Hepatocyte (in vitro differentiated cells): Measurements from ENCODE around the gene CRNKL1. TPM values are rescaled to one million over a fixed set of nuclear protein-coding genes. Genes with fewer than 3 reads are reported as not detected.

ENCODE experiments used
- DNase-seq: peaks from one replicate; pipeline ENCODE4 v3.0.0-alpha.2; 2016; ENCODE audit warnings: low spot score
- H2AFZ ChIP-seq: fragments of 200-600 bp; sonication (generic); 2 replicates; pipeline ENCODE4 v1.6.0; 2016; ENCODE audit warnings: antibody characterized with exemption, mild to moderate bottlenecking
- H3K27ac ChIP-seq: fragments of 200-600 bp; sonication (generic); 2 replicates; pipeline ENCODE4 v1.5.1; 2016; ENCODE audit warnings: mild to moderate bottlenecking
- H3K27me3 ChIP-seq: fragments of 200-600 bp; sonication (generic); 2 replicates; pipeline ENCODE4 v1.6.1; 2016
- H3K36me3 ChIP-seq: fragments of 200-600 bp; sonication (generic); replicated peaks from 2 replicates; pipeline ENCODE4 v1.5.1; 2016; ENCODE audit warnings: low read depth; ENCODE audit not compliant: insufficient read depth
- H3K4me1 ChIP-seq: fragments of 200-600 bp; sonication (generic); 2 replicates; pipeline ENCODE4 v1.5.1; 2016; ENCODE audit warnings: mild to moderate bottlenecking, moderate library complexity; ENCODE audit not compliant: insufficient read depth
- H3K4me2 ChIP-seq: fragments of 200-600 bp; sonication (generic); 2 replicates; pipeline ENCODE4 v1.6.0; 2016
- H3K4me3 ChIP-seq: fragments of 200-600 bp; sonication (generic); 2 replicates; pipeline ENCODE4 v1.5.1; 2016; ENCODE audit warnings: mild to moderate bottlenecking
- H3K79me2 ChIP-seq: fragments of 200-600 bp; sonication (generic); 2 replicates; pipeline ENCODE4 v1.6.0; 2017; ENCODE audit warnings: mild to moderate bottlenecking
- H3K9me2 ChIP-seq: fragments of 200-600 bp; sonication (generic); replicated peaks from 2 replicates; pipeline ENCODE4 v1.6.0; 2017; ENCODE audit warnings: mild to moderate bottlenecking; ENCODE audit not compliant: insufficient read depth
- H3K9me3 ChIP-seq: fragments of 200-600 bp; sonication (generic); 2 replicates; pipeline ENCODE4 v1.5.1; 2016; ENCODE audit warnings: low read depth, mild to moderate bottlenecking
- H4K20me1 ChIP-seq: fragments of 200-600 bp; sonication (generic); 2 replicates; pipeline ENCODE4 v1.6.0; 2016; ENCODE audit warnings: mild to moderate bottlenecking; ENCODE audit not compliant: insufficient read depth, poor library complexity, severe bottlenecking
- EZH2 ChIP-seq: fragments of 200-600 bp; sonication (generic); IDR thresholded peaks from 2 replicates; pipeline ENCODE4 v1.6.1; 2016; ENCODE audit warnings: antibody characterized with exemption, mild to moderate bottlenecking, borderline replicate concordance
- EZH2phosphoT487 ChIP-seq: fragments of 200-600 bp; sonication (generic); IDR thresholded peaks from one replicate; pipeline ENCODE4 v1.6.1; 2018; ENCODE audit warnings: antibody characterized with exemption, mild to moderate bottlenecking, low read depth, moderate library complexity; ENCODE audit not compliant: unreplicated experiment, severe bottlenecking
- WGBS: methylation state at CpG from one replicate; pipeline ENCODE4 v1.1.6; 2016; ENCODE audit warnings: low lambda C conversion rate; ENCODE audit errors: missing lambda C conversion rate; 5-methylcytosine and 5-hydroxymethylcytosine counted together
- polyA plus RNA-seq: library from polyadenylated mRNA; unstranded; fragments of >200 nt; fragmentation: Nextera tagmentation; extraction: Ambion mirVana; gene quantifications from 2 replicates; pipeline ENCODE4 v1.2.1, GENCODE V29; 2016
- total RNA-seq: library from RNA; depleted of rRNA; stranded (reverse); fragments of >200 nt; gene quantifications from 2 replicates; pipeline ENCODE4 v1.2.3, GENCODE V29; 2014
- TF ChIP-seq, protein P1 (sequence below): fragments of 200-600 bp; sonication (generic); IDR thresholded peaks from 2 replicates; pipeline ENCODE4 v1.5.1; 2016; ENCODE audit warnings: antibody characterized with exemption, mild to moderate bottlenecking; ENCODE audit not compliant: poor library complexity

CRNKL1 gene
- total and polyA plus RNA-seq, 2 experiments from 2014 or later: 14.6 to 25.4 TPM

DNA sequence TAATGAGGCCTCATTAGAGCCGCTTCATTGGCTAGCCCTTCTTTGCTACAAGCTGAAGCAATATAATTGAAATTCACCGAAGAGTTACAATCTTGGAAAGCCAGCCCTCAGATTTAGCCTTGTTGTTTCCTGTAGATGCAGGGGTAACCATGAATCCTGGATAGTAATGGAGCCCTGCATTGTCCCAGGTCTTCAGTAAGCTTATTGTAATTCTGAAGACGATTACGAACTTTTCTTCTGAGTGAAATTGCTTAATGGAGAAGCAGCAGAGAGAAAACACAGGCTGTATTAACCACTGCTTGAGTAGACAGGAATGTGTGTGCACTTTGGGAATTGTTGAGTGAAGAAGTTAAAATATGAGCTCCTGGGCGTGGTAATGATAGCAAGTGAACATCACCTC is 61.4 kb downstream of the CRNKL1 start:
- no peak for DNase-seq
- H3K4me2 ChIP-seq: peak overlapping the region; percentile 7

GRCh38 chr20:19987046-19987445 is 65.2 kb downstream of the CRNKL1 start:
- H3K4me3 ChIP-seq: no peak overlapping the region
- no peaks in the 10 kb centered on the region for H3K27me3 ChIP-seq
- H2AFZ ChIP-seq: no peak overlapping the region
- H3K36me3 ChIP-seq: no peaks in the 10 kb centered on the region
- peaks cover 6% of the 10 kb centered on the region for H4K20me1 ChIP-seq
- no peak overlapping the region for H3K4me2 ChIP-seq
- H3K4me1 ChIP-seq: peaks cover 11% of the 10 kb centered on the region
- WGBS: 88% methylated on average over 4 of the region's 4 CpGs
- TF ChIP-seq, protein P1, sequence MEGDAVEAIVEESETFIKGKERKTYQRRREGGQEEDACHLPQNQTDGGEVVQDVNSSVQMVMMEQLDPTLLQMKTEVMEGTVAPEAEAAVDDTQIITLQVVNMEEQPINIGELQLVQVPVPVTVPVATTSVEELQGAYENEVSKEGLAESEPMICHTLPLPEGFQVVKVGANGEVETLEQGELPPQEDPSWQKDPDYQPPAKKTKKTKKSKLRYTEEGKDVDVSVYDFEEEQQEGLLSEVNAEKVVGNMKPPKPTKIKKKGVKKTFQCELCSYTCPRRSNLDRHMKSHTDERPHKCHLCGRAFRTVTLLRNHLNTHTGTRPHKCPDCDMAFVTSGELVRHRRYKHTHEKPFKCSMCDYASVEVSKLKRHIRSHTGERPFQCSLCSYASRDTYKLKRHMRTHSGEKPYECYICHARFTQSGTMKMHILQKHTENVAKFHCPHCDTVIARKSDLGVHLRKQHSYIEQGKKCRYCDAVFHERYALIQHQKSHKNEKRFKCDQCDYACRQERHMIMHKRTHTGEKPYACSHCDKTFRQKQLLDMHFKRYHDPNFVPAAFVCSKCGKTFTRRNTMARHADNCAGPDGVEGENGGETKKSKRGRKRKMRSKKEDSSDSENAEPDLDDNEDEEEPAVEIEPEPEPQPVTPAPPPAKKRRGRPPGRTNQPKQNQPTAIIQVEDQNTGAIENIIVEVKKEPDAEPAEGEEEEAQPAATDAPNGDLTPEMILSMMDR: no peak
- TF ChIP-seq EZH2phosphoT487 (no peak), EZH2 (no peak)
- no peaks in the 10 kb centered on the region for H3K9me3 ChIP-seq
- no peak overlapping the region for H3K27ac ChIP-seq
- H3K79me2 ChIP-seq: peaks cover 93% of the 10 kb centered on the region
- no peak for DNase-seq
- H3K9me2 ChIP-seq: no peaks in the 10 kb centered on the region

More for the DNA sequence above, 61.4 kb downstream of the CRNKL1 start:
- no peaks in the 10 kb centered on the region for H3K27me3 ChIP-seq
- no peak overlapping the region for H2AFZ ChIP-seq
- no peak for TF ChIP-seq EZH2phosphoT487
- TF ChIP-seq EZH2: no peak
- TF ChIP-seq, protein P1: no peak
- H3K4me3 ChIP-seq: no peak overlapping the region
- no peaks in the 10 kb centered on the region for H3K9me3 ChIP-seq
- no peaks in the 10 kb centered on the region for H3K36me3 ChIP-seq
- peak overlapping the region; percentile 4 for H3K27ac ChIP-seq
- peaks cover 58% of the 10 kb centered on the region for H3K79me2 ChIP-seq
- H4K20me1 ChIP-seq: peaks cover 6% of the 10 kb centered on the region
- peaks cover 40% of the 10 kb centered on the region for H3K4me1 ChIP-seq
- WGBS: 83% methylated on average over 5 of the region's 5 CpGs
- H3K9me2 ChIP-seq: no peaks in the 10 kb centered on the region

- Histone ChIP-seq H3K4me3 (no peak overlapping the region), H3K4me2 (no peak overlapping the region), H3K27me3 (no peaks in the 10 kb centered on the region), H2AFZ (no peak overlapping the region), H3K36me3 (no peaks in the 10 kb centered on the region), H4K20me1 (peaks cover 6% of the 10 kb centered on the region), H3K4me1 (peaks cover 5% of the 10 kb centered on the region), H3K27ac (no peak overlapping the region), H3K9me2 (no peaks in the 10 kb centered on the region), H3K9me3 (no peaks in the 10 kb centered on the region), H3K79me2 (peaks cover 96% of the 10 kb centered on the region)
- 66% methylated on average over 6 of the region's 6 CpGs for WGBS
- DNase-seq: no peak
- TF ChIP-seq, protein P1: no peak
- TF ChIP-seq EZH2: no peak
- TF ChIP-seq EZH2phosphoT487: no peak
Observed at GRCh38 chr20:19986419-19986818, 65.8 kb downstream of the CRNKL1 start.

Other genes with a start within 250 kb of the CRNKL1 start
- 53.6 and 66.1 TPM in 2 replicates for gene NAA20, start 35.1 kb downstream of the CRNKL1 start, total RNA-seq
- 108 and 126 TPM in 2 replicates for gene NAA20, start 35.1 kb downstream of the CRNKL1 start, polyA plus RNA-seq
- gene CFAP61, start 66 bp upstream of the CRNKL1 start, total RNA-seq: 1.0 TPM in 1 of 2 replicates, not detected in the other
- not detected in 2 replicates for gene CFAP61, start 66 bp upstream of the CRNKL1 start, polyA plus RNA-seq